Peyer's patch (tissue), 4 donors: ENCODE results near the gene MAX. TPM values are rescaled to one million over a fixed set of nuclear protein-coding genes. Genes with fewer than 3 reads are reported as not detected.

Experiments used
- DNase-seq, 3 donors: peaks; one replicate each; pipeline ENCODE4 v3.0.0-alpha.2; 2017 to 2019
- H3K27ac ChIP-seq, 4 donors: fragments of 200-600 bp; sonication (generic); one replicate each; pipeline ENCODE4 v1.5.1; 2016 to 2019
- H3K27me3 ChIP-seq, 2 donors: fragments of 200-600 bp; sonication (generic); one replicate each; pipeline ENCODE4 v1.5.1; 2019
- H3K36me3 ChIP-seq, 3 donors: fragments of 200-600 bp; sonication (generic); one replicate each; pipeline ENCODE4 v1.5.1; 2016 to 2019
- H3K4me1 ChIP-seq, 4 donors: fragments of 200-600 bp; sonication (generic); one replicate each; pipeline ENCODE4 v1.5.1; 2016 to 2019
- H3K4me3 ChIP-seq, 4 donors: fragments of 200-600 bp; sonication (generic); 1 replicate in 3 of 4; 2 replicates in 1 of 4; pipeline ENCODE4 v1.5.1; 2016 to 2019; ENCODE audit warnings: mild to moderate bottlenecking in 1 of 4
- H3K9me3 ChIP-seq, 4 donors: fragments of 200-600 bp; sonication (generic); one replicate each; pipeline ENCODE4 v1.5.1; 2016 to 2019; ENCODE audit warnings: mild to moderate bottlenecking in 1 of 4
- POLR2A ChIP-seq, 2 donors: fragments of 450-650 bp; IDR thresholded peaks; one replicate each; pipeline ENCODE4 v1.5.1; 2017; ENCODE audit warnings: antibody characterized with exemption in 2 of 2, mild to moderate bottlenecking in 2 of 2, moderate library complexity in 2 of 2
- total RNA-seq, 4 donors: library from RNA; depleted of rRNA; stranded (reverse); fragments of >200 nt; gene quantifications; one replicate each; pipeline ENCODE4 v1.1.0, GENCODE V29; 2016
- TF ChIP-seq, protein P1 (sequence below), 6 experiments: fragments of 450-650 bp in 4 of 6; fragments of 200-600 bp in 2 of 6; sonication (generic) in 1 of 6; IDR thresholded peaks; one replicate each; pipeline ENCODE4 v1.5.1; 2017 to 2019; ENCODE audit warnings: antibody characterized with exemption in 6 of 6, mild to moderate bottlenecking in 3 of 6, moderate library complexity in 1 of 6

Gene MAX
- total RNA-seq, 4 donors from 2014 or later, result 52.8 to 86.8 (median 74.2) TPM

DNA sequence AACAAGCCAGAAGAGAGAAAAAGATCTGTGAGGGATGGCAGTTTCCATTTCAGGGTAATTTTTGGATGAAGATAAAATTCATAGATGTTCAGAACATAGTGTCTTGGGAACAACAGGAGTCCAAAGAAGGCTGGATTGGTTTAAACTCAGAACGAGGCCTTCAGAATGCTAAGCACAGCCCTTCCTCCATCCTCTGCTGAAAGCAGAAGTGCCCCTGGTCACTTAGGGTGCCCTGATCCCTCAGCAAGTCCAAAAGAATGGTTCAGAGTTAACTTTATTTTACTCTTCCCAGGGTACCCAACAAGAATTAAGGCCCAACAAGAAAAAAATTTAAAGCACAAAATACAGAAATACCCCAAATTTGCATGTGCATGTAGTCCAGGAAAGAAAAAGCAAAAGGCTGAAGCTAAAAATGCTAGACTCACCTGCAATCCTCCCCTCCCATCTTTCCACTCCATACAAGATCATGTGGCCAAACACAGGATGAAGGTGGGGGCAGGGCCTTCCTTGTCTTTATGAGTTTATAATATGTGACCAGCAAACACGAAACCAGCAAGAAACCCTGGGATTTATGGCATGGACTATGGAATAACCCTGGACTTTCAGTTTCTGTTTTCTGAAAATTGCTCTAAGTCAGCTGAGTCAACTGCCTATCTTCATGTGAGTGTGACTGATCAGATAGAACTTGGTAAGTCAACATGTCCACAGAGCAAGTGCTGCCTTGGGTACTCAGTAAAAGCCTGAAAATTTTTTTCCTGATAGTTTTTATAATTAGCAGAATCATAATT lies 21.2 kb downstream of the MAX start:
- peaks cover 0 to 64% (median 0%) of the 10 kb centered on the region in 3 donors for H3K36me3 ChIP-seq
- TF ChIP-seq, protein P1, sequence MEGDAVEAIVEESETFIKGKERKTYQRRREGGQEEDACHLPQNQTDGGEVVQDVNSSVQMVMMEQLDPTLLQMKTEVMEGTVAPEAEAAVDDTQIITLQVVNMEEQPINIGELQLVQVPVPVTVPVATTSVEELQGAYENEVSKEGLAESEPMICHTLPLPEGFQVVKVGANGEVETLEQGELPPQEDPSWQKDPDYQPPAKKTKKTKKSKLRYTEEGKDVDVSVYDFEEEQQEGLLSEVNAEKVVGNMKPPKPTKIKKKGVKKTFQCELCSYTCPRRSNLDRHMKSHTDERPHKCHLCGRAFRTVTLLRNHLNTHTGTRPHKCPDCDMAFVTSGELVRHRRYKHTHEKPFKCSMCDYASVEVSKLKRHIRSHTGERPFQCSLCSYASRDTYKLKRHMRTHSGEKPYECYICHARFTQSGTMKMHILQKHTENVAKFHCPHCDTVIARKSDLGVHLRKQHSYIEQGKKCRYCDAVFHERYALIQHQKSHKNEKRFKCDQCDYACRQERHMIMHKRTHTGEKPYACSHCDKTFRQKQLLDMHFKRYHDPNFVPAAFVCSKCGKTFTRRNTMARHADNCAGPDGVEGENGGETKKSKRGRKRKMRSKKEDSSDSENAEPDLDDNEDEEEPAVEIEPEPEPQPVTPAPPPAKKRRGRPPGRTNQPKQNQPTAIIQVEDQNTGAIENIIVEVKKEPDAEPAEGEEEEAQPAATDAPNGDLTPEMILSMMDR (IDR thresholded peaks at IDR 0.05), result no peak
- TF ChIP-seq POLR2A (IDR thresholded peaks at IDR 0.05), result no peak
- no peaks in the 10 kb centered on the region for H3K27me3 ChIP-seq
- no peak overlapping the region for H3K4me3 ChIP-seq
- H3K27ac ChIP-seq, result peak overlapping the region; percentile 8 to 93 (median 50)
- no peaks in the 10 kb centered on the region for H3K9me3 ChIP-seq
- DNase-seq, result peak in 2 of 3 donors; percentile 78 to 89
- H3K4me1 ChIP-seq, result peaks cover 0 to 39% (median 5%) of the 10 kb centered on the region in 4 donors

DNA sequence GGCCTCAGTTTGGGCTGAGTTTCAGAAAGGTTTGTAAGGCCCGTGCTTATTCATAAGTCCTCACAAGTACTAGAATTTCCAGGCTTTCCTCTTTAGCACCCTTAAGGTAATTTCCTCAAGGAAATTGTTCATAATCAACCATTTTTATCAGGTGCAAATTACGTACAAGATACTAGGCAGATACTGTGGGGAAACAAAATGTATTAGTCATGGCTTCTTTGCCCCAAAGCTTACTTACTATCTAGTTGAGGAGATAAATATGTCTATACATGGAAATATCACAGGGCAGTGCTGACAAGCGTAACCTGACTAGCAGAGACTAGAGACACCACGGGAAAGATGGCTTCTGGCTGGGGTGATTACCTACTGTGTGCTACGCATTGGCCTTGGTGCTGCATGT lies 22.5 kb downstream of the MAX start:
- H3K27ac ChIP-seq, result peak overlapping the region in 2 of 4 donors; percentile 67 to 93
- H3K27me3 ChIP-seq, result no peaks in the 10 kb centered on the region
- H3K4me1 ChIP-seq, result peaks cover 0 to 41% (median 5%) of the 10 kb centered on the region in 4 donors
- H3K9me3 ChIP-seq, result no peaks in the 10 kb centered on the region
- TF ChIP-seq, protein P1 (IDR thresholded peaks at IDR 0.05), result no peak
- TF ChIP-seq POLR2A (IDR thresholded peaks at IDR 0.05), result no peak
- H3K36me3 ChIP-seq, result peaks cover 0 to 63% (median 0%) of the 10 kb centered on the region in 3 donors
- no peak for DNase-seq
- H3K4me3 ChIP-seq, result no peak overlapping the region

DNA sequence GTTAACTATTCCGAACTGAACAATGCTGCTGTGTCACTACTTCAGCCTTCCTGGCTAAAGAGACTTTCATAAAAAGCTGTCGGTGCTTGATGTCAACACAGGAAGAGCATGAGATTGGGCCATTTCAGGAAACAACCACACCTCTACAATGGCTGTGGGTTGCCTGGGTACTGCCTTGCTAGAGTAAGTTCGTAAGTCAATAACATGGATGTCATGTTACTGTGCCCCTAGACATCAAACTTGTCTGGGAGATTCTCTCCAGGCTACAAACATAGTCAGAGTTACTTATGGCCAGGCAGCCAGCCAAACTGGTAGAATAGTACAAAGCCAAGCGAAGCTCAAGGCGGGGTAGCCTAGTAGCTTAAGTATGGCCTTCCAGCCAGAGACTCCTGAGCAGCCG lies 23.1 kb downstream of the MAX start:
- H3K4me1 ChIP-seq, result peaks cover 0 to 47% (median 5%) of the 10 kb centered on the region in 4 donors
- peaks cover 0 to 61% (median 0%) of the 10 kb centered on the region in 3 donors for H3K36me3 ChIP-seq
- no peaks in the 10 kb centered on the region for H3K9me3 ChIP-seq
- no peak overlapping the region for H3K4me3 ChIP-seq
- H3K27ac ChIP-seq, result peak overlapping the region in 2 of 4 donors; percentile 67 to 93
- no peak for TF ChIP-seq POLR2A (IDR thresholded peaks at IDR 0.05)
- TF ChIP-seq, protein P1 (IDR thresholded peaks at IDR 0.05), result no peak
- no peaks in the 10 kb centered on the region for H3K27me3 ChIP-seq
- DNase-seq, result no peak

DNA sequence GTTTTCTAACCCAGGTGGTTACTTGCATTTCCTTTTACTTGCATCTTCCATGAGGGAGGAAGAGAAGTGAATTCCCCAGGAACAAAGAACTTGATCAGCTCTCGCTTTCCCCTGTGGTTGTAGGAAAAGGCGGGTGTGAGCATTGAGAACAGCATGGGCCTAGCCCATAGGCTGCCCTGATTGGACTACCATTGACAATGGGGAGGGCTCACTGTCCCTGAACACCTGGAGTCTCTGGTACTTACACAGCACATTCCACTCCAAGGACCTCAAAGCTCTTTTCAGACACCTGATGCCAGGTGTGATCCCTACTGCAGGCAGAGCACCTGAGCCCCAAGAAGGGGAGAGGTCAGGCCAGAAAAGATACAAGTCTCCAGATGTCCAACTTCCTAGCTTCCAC lies 25.0 kb downstream of the MAX start:
- TF ChIP-seq POLR2A (IDR thresholded peaks at IDR 0.05), result no peak
- TF ChIP-seq, protein P1 (IDR thresholded peaks at IDR 0.05), result no peak
- H3K4me1 ChIP-seq, result peaks cover 0 to 50% (median 6%) of the 10 kb centered on the region in 4 donors
- peaks cover 0 to 45% (median 0%) of the 10 kb centered on the region in 3 donors for H3K36me3 ChIP-seq
- no peak overlapping the region for H3K4me3 ChIP-seq
- no peaks in the 10 kb centered on the region for H3K27me3 ChIP-seq
- DNase-seq, result no peak
- H3K9me3 ChIP-seq, result no peaks in the 10 kb centered on the region
- no peak overlapping the region for H3K27ac ChIP-seq

DNA sequence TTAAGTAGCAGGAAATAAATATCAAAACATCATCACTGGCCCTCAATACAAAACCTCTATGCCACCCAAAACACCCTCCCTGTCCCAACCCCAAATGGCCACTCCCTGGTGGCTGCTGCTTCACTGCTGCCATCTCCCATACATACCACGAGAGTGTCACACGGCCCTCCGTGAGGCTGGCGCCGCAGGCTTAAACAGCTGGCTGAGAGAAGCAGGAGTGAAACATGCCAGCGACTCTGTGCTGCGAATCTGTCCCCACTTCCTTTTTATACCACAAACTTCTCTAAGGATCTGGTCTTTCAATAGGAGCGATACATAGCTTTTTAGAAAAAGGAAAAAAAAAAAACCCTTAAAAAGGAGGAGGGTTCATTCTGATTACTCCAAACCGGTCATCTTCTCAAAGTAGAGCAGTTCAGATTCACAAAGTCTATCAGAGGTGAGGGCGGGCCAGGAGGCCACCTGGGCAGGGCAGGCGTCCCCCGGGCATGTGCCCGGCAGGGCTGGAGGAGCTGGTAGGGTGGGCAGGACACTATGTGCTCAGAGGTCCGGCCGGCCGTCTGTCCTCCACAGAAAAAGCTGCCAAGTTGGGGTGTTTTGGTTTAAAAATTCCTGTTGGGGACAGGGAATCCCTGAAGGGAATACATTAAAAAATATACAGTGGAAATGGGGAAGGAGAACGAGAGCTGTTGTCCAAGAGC lies 26.5 kb downstream of the MAX start:
- Histone ChIP-seq H3K27ac (no peak overlapping the region), H3K9me3 (no peaks in the 10 kb centered on the region), H3K27me3 (no peaks in the 10 kb centered on the region), H3K4me3 (no peak overlapping the region), H3K4me1 (peaks cover 0 to 50% (median 2%) of the 10 kb centered on the region in 4 donors), H3K36me3 (peaks cover 0 to 41% (median 0%) of the 10 kb centered on the region in 3 donors)
- no peak for DNase-seq
- TF ChIP-seq, protein P1 (IDR thresholded peaks at IDR 0.05), result no peak
- no peak for TF ChIP-seq POLR2A (IDR thresholded peaks at IDR 0.05)
